Pancreas (tissue), 10 donors: ENCODE data around the gene LHFPL3. TPM values are rescaled to one million over a fixed set of nuclear protein-coding genes. Genes with fewer than 3 reads are reported as not detected.
A peak's percentile ranks its signal among the peaks of the same experiment; 100 is the strongest.

Experiments used
- ATAC-seq, 4 donors: fragments of 200-7000 bp; cut with Tn5 transposase; one replicate each; pipeline versions ENCODE4 v1.8.0 to v1.9.1; 2020; ENCODE audit warnings: mild to moderate bottlenecking in 4 of 4, moderate library complexity in 4 of 4
- DNase-seq, 6 donors: peaks; one replicate each; pipeline ENCODE4 v3.0.0-alpha.2; 2020
- FAIRE-seq: peaks from 2 replicates; lab custom pipeline; 2012; peaks lifted over from hg19 to GRCh38; lab: Jason Lieb, UNC
- H3K27ac ChIP-seq, 4 donors: fragments of 200-600 bp; sonication (generic); 1 replicate in 3 of 4; 2 replicates in 1 of 4; pipeline versions ENCODE4 v1.5.0 to v1.8.0; 2020
- H3K27me3 ChIP-seq, 4 donors: fragments of 200-600 bp; one replicate each; pipeline ENCODE4 v1.8.0; 2021
- H3K36me3 ChIP-seq, 3 donors: fragments of 200-600 bp; sonication (generic) in 1 of 3; one replicate each; pipeline versions ENCODE4 v1.5.0 to v1.8.0; 2020 to 2021
- H3K4me1 ChIP-seq, 3 donors: fragments of 200-600 bp; one replicate each; pipeline ENCODE4 v1.8.0; 2021
- H3K4me3 ChIP-seq, 4 donors: fragments of 200-600 bp; sonication (generic) in 2 of 4; one replicate each; pipeline versions ENCODE4 v1.5.0 to v1.8.0; 2020 to 2021
- H3K9me3 ChIP-seq, 4 donors: fragments of 200-600 bp; one replicate each; pipeline ENCODE4 v1.8.0; 2021
- WGBS, 2 donors: extraction: QIAGEN DNeasy Blood & Tissue Kit; methylation state at CpG; one replicate each; pipeline ENCODE4 v1.1.7; 2013; 5-methylcytosine and 5-hydroxymethylcytosine counted together
- intact Hi-C, 3 donors: fragments of 100-400 bp; cut with DNase I; formaldehyde crosslinking; loops; one replicate each; pipeline versions ENCODE4 v1.11.1 to v1.14.2; 2022
- polyA plus RNA-seq, 2 donors: library from polyadenylated mRNA; stranded (reverse); fragments of 200-250 nt; gene quantifications; one replicate each; pipeline ENCODE4 v1.2.3, GENCODE V29; 2013
- total RNA-seq, 6 donors: library from RNA; stranded (reverse); fragmentation: NEBNext Ultra II Directional in 4 of 6; extraction: Animal tissue kit (Norgen Biotek cat#: 25700) in 4 of 6; gene quantifications; one replicate each; pipeline versions ENCODE4 v1.2.1 to v1.2.4, GENCODE V29; 2021 to 2023
- TF ChIP-seq, protein P1 (sequence below), 4 donors: fragments of 200-600 bp; sonication (generic) in 3 of 4; IDR thresholded peaks; one replicate each; pipeline versions ENCODE4 v1.5.0 to v1.8.0; 2021; ENCODE audit warnings: antibody characterized with exemption in 4 of 4
- donor health status: healthy with polysubstance abuse.
- donor health status: DM: no; HTN: no; CAD: no; lungs with moderate emphysema.
- donor health status: DM: no; HTN: no; CAD: no.
- donor health status: control.
- donor health status: control.
- donor health status: Bipolar disorder and iron deficiency.
- donor health status: DM: yes; HTN: yes; CAD: no.
- donor health status: DM: no; HTN: no; CAD: no.
- donor health status: DM: no; HTN: no; CAD: no.
- donor health status: DM: yes; HTN: yes; CAD: no.

LHFPL3 gene
- total and polyA plus RNA-seq, 8 donors = not detected

- Histone ChIP-seq H3K27ac (no peak overlapping the region), H3K27me3 (no peaks in the 10 kb centered on the region), H3K4me1 (no peaks in the 10 kb centered on the region), H3K4me3 (no peak overlapping the region), H3K9me3 (no peaks in the 10 kb centered on the region), H3K36me3 (no peaks in the 10 kb centered on the region)
- no peak for DNase-seq
- intact Hi-C loops = no loop called here
- 72 to 89% methylated on average over 2 of the region's 2 CpGs for WGBS, 2 donors
- FAIRE-seq = no peak
- TF ChIP-seq, protein P1, sequence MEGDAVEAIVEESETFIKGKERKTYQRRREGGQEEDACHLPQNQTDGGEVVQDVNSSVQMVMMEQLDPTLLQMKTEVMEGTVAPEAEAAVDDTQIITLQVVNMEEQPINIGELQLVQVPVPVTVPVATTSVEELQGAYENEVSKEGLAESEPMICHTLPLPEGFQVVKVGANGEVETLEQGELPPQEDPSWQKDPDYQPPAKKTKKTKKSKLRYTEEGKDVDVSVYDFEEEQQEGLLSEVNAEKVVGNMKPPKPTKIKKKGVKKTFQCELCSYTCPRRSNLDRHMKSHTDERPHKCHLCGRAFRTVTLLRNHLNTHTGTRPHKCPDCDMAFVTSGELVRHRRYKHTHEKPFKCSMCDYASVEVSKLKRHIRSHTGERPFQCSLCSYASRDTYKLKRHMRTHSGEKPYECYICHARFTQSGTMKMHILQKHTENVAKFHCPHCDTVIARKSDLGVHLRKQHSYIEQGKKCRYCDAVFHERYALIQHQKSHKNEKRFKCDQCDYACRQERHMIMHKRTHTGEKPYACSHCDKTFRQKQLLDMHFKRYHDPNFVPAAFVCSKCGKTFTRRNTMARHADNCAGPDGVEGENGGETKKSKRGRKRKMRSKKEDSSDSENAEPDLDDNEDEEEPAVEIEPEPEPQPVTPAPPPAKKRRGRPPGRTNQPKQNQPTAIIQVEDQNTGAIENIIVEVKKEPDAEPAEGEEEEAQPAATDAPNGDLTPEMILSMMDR (IDR thresholded peaks at IDR 0.05) = no peak
- no peak for ATAC-seq
Measured at GRCh38 chr7:104809906-104810305, 481.5 kb downstream of the LHFPL3 start.

DNA sequence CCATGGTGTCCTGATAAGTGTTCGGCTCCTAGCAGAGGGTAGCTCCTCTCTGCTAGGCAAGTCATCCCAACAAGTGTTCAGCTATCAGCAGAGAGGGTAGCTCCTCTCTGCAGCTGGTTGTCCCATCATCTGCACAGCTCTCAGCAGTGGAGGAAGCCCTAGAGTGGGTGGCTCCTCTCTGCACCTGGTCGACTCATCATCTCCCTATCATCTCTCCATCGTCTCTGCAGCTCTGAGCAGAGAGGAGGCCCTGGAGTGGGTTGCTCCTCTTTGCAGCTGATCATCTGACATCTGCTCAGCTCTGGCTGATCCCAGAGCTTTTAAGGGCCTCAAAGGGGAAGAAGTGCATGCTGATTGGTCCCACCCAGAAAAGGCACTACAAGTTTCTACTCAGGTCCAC, 485.7 kb downstream of the LHFPL3 start:
- FAIRE-seq (no peak), DNase-seq (no peak), ATAC-seq (no peak)
- H3K27ac ChIP-seq = no peak overlapping the region
- H3K4me1 ChIP-seq = no peaks in the 10 kb centered on the region
- H3K36me3 ChIP-seq = no peaks in the 10 kb centered on the region
- 56 to 60% methylated on average over 3 of the region's 3 CpGs for WGBS, 2 donors
- TF ChIP-seq, protein P1 (IDR thresholded peaks at IDR 0.05) = no peak
- no peaks in the 10 kb centered on the region for H3K27me3 ChIP-seq
- H3K9me3 ChIP-seq = no peaks in the 10 kb centered on the region
- no peak overlapping the region for H3K4me3 ChIP-seq
- intact Hi-C loops = no loop called here

DNA sequence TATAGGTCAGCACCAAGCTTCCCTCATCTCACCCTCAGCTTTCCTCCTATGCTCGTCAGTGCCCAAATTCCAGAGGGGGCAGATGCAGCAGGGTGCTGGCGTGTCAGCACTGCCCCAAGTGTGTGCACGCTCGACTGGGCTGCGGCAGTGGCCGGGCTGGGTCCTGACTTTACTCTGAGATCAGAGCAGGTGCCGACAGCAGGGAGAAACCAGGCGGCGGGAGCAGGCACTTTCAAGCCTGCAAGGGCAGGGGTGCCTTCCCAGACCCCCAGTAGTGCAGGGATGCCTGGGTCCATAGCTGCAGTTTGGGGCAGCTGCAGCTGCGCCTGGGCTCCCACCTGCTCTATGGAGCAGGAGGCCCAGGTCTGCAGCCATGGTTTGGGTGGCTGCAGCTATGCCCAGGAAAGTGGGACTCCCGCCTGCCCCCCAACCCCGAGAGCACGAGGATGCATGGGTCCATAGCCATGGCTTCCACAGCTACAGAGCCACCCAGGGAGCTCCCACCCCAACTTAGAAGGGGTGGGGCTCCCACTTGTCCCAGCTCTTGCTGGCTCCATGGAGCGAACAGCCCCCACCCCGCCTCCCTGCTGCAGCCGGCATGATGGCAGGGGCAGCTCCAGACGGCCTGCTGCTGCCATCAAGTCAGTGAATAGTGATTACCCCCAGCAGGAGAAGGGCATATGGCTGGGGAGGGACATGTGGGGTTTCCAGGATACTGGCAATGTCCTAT, 486.4 kb downstream of the LHFPL3 start:
- DNase-seq (peak in 1 of 6 donors; percentile 55), ATAC-seq (no peak)

DNA sequence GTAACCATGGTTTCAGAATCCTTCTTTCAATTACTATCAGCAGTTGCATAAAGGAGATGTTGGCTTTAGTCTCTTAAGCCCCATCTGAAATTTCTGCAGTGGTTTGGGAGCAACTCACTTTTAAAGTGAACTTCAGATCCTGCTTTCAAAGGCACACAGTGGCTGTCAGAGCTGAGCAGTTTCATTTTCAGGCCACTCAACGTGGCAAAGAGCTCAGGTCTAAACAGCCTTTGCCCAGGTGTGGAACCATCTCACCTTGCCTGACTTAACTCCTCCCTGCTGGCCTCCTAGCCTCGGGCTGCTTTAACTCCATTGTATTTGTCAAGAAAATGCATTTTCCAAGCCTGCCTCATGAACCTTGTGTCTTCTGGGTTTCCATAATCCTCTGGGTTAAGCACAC, 488.1 kb downstream of the LHFPL3 start:
- Histone ChIP-seq H3K36me3 (no peaks in the 10 kb centered on the region), H3K27ac (no peak overlapping the region), H3K4me1 (no peaks in the 10 kb centered on the region), H3K27me3 (no peaks in the 10 kb centered on the region), H3K9me3 (no peaks in the 10 kb centered on the region), H3K4me3 (no peak overlapping the region)
- DNase-seq (no peak), ATAC-seq (no peak), FAIRE-seq (no peak)
- intact Hi-C loops = no loop called here
- TF ChIP-seq, protein P1 (IDR thresholded peaks at IDR 0.05) = no peak
- WGBS, 2 donors = 16 to 18% methylated on average over 2 of the region's 2 CpGs

More for the DNA sequence above, 486.4 kb downstream of the LHFPL3 start:
- H3K27me3 ChIP-seq = no peaks in the 10 kb centered on the region
- no peaks in the 10 kb centered on the region for H3K9me3 ChIP-seq
- WGBS, 2 donors = 66 to 76% methylated on average over 17 of the region's 17 CpGs
- intact Hi-C loops = no loop called here
- no peak overlapping the region for H3K27ac ChIP-seq
- no peaks in the 10 kb centered on the region for H3K4me1 ChIP-seq
- H3K36me3 ChIP-seq = no peaks in the 10 kb centered on the region
- H3K4me3 ChIP-seq = no peak overlapping the region
- no peak for FAIRE-seq
- TF ChIP-seq, protein P1 (IDR thresholded peaks at IDR 0.05) = no peak
